ENCODE results near the gene RNASE8.

DNA sequence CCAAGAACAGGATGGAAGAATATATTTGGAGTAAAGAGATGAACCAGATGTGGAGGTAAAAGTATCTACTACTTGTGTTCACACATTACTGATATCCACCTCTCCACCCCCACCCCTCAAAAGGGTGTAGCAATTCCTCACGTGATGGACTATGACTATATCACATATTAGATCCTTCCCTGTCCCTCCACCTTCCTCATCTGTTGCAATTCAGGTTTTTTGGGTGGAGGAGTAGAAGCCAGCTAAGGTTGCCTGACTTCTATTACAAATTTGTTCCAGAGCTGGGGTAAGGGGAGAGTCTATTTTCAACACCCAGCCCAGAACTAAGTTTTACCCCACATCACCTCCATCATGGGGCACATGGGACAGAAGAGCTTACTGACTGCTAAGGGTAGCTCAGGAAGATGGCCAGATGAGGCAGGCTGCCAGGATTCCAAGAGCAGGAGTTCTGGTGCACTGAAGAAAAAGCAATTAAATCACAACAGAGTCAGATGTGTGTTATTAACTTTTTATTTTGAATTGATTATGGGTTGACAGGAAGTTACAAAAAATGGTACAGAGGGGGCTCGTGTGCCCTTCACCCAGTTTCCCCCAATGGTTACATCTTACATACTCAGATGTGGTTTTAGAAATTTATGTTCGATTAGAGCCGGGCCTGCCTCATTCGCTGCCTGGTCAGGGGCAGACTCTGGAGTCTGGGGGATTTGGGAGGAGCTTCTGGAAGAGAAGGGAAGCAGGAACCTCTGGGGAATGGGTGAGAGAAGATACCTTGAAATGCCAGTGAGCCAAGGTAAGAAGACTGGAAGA is 25.1 kb upstream of the RNASE8 start:
- TF ChIP-seq, protein P1, sequence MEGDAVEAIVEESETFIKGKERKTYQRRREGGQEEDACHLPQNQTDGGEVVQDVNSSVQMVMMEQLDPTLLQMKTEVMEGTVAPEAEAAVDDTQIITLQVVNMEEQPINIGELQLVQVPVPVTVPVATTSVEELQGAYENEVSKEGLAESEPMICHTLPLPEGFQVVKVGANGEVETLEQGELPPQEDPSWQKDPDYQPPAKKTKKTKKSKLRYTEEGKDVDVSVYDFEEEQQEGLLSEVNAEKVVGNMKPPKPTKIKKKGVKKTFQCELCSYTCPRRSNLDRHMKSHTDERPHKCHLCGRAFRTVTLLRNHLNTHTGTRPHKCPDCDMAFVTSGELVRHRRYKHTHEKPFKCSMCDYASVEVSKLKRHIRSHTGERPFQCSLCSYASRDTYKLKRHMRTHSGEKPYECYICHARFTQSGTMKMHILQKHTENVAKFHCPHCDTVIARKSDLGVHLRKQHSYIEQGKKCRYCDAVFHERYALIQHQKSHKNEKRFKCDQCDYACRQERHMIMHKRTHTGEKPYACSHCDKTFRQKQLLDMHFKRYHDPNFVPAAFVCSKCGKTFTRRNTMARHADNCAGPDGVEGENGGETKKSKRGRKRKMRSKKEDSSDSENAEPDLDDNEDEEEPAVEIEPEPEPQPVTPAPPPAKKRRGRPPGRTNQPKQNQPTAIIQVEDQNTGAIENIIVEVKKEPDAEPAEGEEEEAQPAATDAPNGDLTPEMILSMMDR (IDR thresholded peaks at IDR 0.05; ENCODE audit: low read depth, low read length, poor library complexity, severe bottlenecking), result no peak
- no peak for TF ChIP-seq EZH2phosphoT487 (IDR thresholded peaks at IDR 0.05; ENCODE audit: borderline replicate concordance, low read length)

Data from DOHH2 (cell line).